Liver (tissue), 3 donors: Measurements from ENCODE around the gene GRK5.
"Not testable (repeated sequence)": the region's sequence is repeated elsewhere in the genome, so short reads cannot be mapped to it uniquely, and the experiment has no call there.

Experiments
- ATF3 ChIP-seq: IDR thresholded peaks from 2 replicates; pipeline ENCODE4 v1.6.1; 2016; ENCODE audit warnings: antibody characterized with exemption
- CTCF ChIP-seq: fragments of 150-350 bp; IDR thresholded peaks from 2 replicates; pipeline ENCODE4 v1.5.1; 2017; ENCODE audit warnings: improper control_type of control experiment, low read depth, low read length; ENCODE audit not compliant: missing input control
- EGR1 ChIP-seq, 2 donors: IDR thresholded peaks; 2 replicates each; pipeline ENCODE4 v1.6.1; 2016 to 2018; ENCODE audit warnings: antibody characterized with exemption in 2 of 2, low read depth in 2 of 2
- GABPA ChIP-seq, 2 donors: IDR thresholded peaks in 1 of 2; conservative IDR thresholded peaks in 1 of 2; 2 replicates each; pipeline ENCODE4 v1.6.1; 2016; ENCODE audit warnings: antibody characterized with exemption in 2 of 2, mild to moderate bottlenecking in 1 of 2, moderate library complexity in 1 of 2
- HNF4A ChIP-seq, 2 donors: conservative IDR thresholded peaks; 2 replicates each; pipeline ENCODE4 v1.6.1; 2016; ENCODE audit warnings: antibody characterized with exemption in 2 of 2, mild to moderate bottlenecking in 2 of 2
- JUND ChIP-seq, 2 donors: IDR thresholded peaks; 2 replicates each; pipeline ENCODE4 v1.6.1; 2016; ENCODE audit warnings: antibody characterized with exemption in 2 of 2
- MAX ChIP-seq: IDR thresholded peaks from 2 replicates; pipeline ENCODE4 v1.6.1; 2016; ENCODE audit warnings: antibody characterized with exemption
- RAD21 ChIP-seq, 2 donors: IDR thresholded peaks; 2 replicates each; pipeline ENCODE4 v1.6.1; 2016; ENCODE audit warnings: antibody characterized with exemption in 2 of 2, mild to moderate bottlenecking in 2 of 2
- REST ChIP-seq: IDR thresholded peaks from 2 replicates; pipeline ENCODE4 v1.6.1; 2016; ENCODE audit warnings: antibody characterized with exemption, mild to moderate bottlenecking
- RXRA ChIP-seq, 2 donors: IDR thresholded peaks; 2 replicates each; pipeline ENCODE4 v1.6.1; 2017 to 2018; ENCODE audit warnings: antibody characterized with exemption in 2 of 2, mild to moderate bottlenecking in 1 of 2
- SP1 ChIP-seq: IDR thresholded peaks from 2 replicates; pipeline ENCODE4 v1.6.1; 2018; ENCODE audit warnings: antibody characterized with exemption, mild to moderate bottlenecking
- TAF1 ChIP-seq: conservative IDR thresholded peaks from 2 replicates; pipeline ENCODE4 v1.6.1; 2016; ENCODE audit warnings: antibody characterized with exemption, mild to moderate bottlenecking
- YY1 ChIP-seq: IDR thresholded peaks from 2 replicates; pipeline ENCODE4 v1.6.1; 2016; ENCODE audit warnings: antibody characterized with exemption, mild to moderate bottlenecking
- ZBTB33 ChIP-seq: IDR thresholded peaks from 2 replicates; pipeline ENCODE4 v1.6.1; 2016; ENCODE audit warnings: antibody characterized with exemption
- donor health status: healthy.
- donor health status: healthy.

GRCh38 chr10:119239015-119239414 is 31.6 kb downstream of the GRK5 start:
- TF ChIP-seq CTCF; JUND (IDR thresholded peaks at IDR 0.05); YY1; MAX; ATF3; TAF1; GABPA (IDR thresholded peaks at IDR 0.05 in 1 of 2, conservative IDR thresholded peaks at IDR 0.05 in 1 of 2); EGR1 (IDR thresholded peaks at IDR 0.05; ENCODE audit: low read depth in 2 of 2); RAD21 (IDR thresholded peaks at IDR 0.05); ZBTB33; REST; HNF4A (conservative IDR thresholded peaks at IDR 0.05); SP1; RXRA (IDR thresholded peaks at IDR 0.05): not testable (repeated sequence)
